A549 (cell line): ENCODE results near the gene DYNC1LI2. TPM values are rescaled to one million over a fixed set of nuclear protein-coding genes. Genes with fewer than 3 reads are reported as not detected.

Experiments
- ATAC-seq, 2 experiments: fragments of 200-7000 bp in 1 of 2; fragments of >200 bp in 1 of 2; cut with Nextera tagmentation in 1 of 2; cut with Tn5 transposase in 1 of 2; 3 replicates each; pipeline versions ENCODE4 v1.8.0 to v1.9.1; 2018 to 2020; ENCODE audit warnings: mild to moderate bottlenecking in 1 of 2, moderate library complexity in 1 of 2
- CTCF ChIA-PET: fragments of 300-600 bp; sonication (Branson Sonifier 250); formaldehyde crosslinking; extraction: SDS; loops from one replicate; lab custom pipeline; 2021; ENCODE audit warnings: antibody characterized with exemption, inconsistent platforms; lab: Yijun Ruan, JAX
- POLR2A ChIA-PET: fragments of 350-600 bp; formaldehyde crosslinking; extraction: SDS; loops from one replicate; lab custom pipeline; 2021; ENCODE audit warnings: antibody characterized with exemption, inconsistent platforms; lab: Yijun Ruan, JAX
- DNase-seq, 2 experiments: peaks; one replicate each; pipeline versions ENCODE4 v3.0.0 to v3.0.0-alpha.2; 2011 to 2016; ENCODE audit warnings: low read depth in 1 of 2, low spot score in 1 of 2
- FAIRE-seq: peaks from 2 replicates; lab custom pipeline; 2011; peaks lifted over from hg19 to GRCh38; lab: Jason Lieb, UNC
- H3K27ac ChIP-seq, 2 experiments: fragments of >200 bp; sonication (Bioruptor Twin); formaldehyde crosslinking; 3 replicates each; pipeline ENCODE4 v1.5.1; 2016 to 2017
- H3K4me1 ChIP-seq: fragments of >200 bp; sonication (Bioruptor Twin); formaldehyde crosslinking; 3 replicates; pipeline ENCODE4 v1.6.1; 2016
- H3K4me2 ChIP-seq: fragments of >200 bp; sonication (Bioruptor Twin); formaldehyde crosslinking; 3 replicates; pipeline ENCODE4 v1.6.1; 2016
- H3K4me3 ChIP-seq: fragments of >200 bp; sonication (Bioruptor Twin); formaldehyde crosslinking; 3 replicates; pipeline ENCODE4 v1.5.1; 2016
- H3K9me3 ChIP-seq: fragments of >200 bp; sonication (Bioruptor Twin); formaldehyde crosslinking; 3 replicates; pipeline ENCODE4 v1.6.1; 2016
- CHD2 ChIP-seq: fragments of 150-350 bp; IDR thresholded peaks from 2 replicates; pipeline ENCODE4 v1.6.1; 2014; ENCODE audit warnings: low read length; ENCODE audit not compliant: partially characterized antibody
- CHD4 ChIP-seq: fragments of 200-600 bp; sonication (generic); IDR thresholded peaks from 2 replicates; pipeline ENCODE4 v1.6.1; 2016; ENCODE audit warnings: antibody characterized with exemption, mild to moderate bottlenecking, borderline replicate concordance
- ELK1 ChIP-seq: fragments of 150-350 bp; IDR thresholded peaks from 2 replicates; pipeline ENCODE4 v1.6.1; 2014; ENCODE audit warnings: low read depth, mild to moderate bottlenecking, low read length
- EP300 ChIP-seq, 2 experiments: fragments of >200 bp; sonication (Bioruptor Twin); formaldehyde crosslinking; IDR thresholded peaks; 2 replicates in 1 of 2; 3 replicates in 1 of 2; pipeline ENCODE4 v1.6.1; 2016 to 2017
- GATA3 ChIP-seq: IDR thresholded peaks from 2 replicates; pipeline ENCODE4 v1.6.1; 2012; ENCODE audit warnings: borderline replicate concordance
- HDAC2 ChIP-seq: fragments of 200-600 bp; sonication (generic); IDR thresholded peaks from 2 replicates; pipeline ENCODE4 v1.6.1; 2016
- HOXA7 ChIP-seq: fragments of 250-450 bp; sonication (Bioruptor Pico); IDR thresholded peaks from 2 replicates; pipeline ENCODE4 v1.5.0; 2020; ENCODE audit warnings: mild to moderate bottlenecking, moderate library complexity
- HOXB13 ChIP-seq: fragments of 250-450 bp; sonication (Bioruptor Pico); IDR thresholded peaks from 2 replicates; pipeline ENCODE4 v1.5.0; 2020; ENCODE audit warnings: low read depth, mild to moderate bottlenecking, moderate library complexity
- JUNB ChIP-seq: fragments of >200 bp; sonication (Bioruptor Twin); formaldehyde crosslinking; IDR thresholded peaks from 2 replicates; pipeline ENCODE4 v1.6.1; 2016
- KDM1A ChIP-seq: fragments of 200-600 bp; sonication (generic); IDR thresholded peaks from 2 replicates; pipeline ENCODE4 v1.6.1; 2016; ENCODE audit warnings: low read depth, mild to moderate bottlenecking
- KDM5A ChIP-seq: fragments of 200-600 bp; sonication (generic); IDR thresholded peaks from 2 replicates; pipeline ENCODE4 v1.6.1; 2016; ENCODE audit warnings: antibody characterized with exemption, mild to moderate bottlenecking
- MYC ChIP-seq: IDR thresholded peaks from 2 replicates; pipeline ENCODE4 v1.6.1; 2012; ENCODE audit warnings: mild to moderate bottlenecking, inconsistent platforms, low read length, improper control_type of control experiment, borderline replicate concordance
- NFE2L2 ChIP-seq: fragments of 150-350 bp; conservative IDR thresholded peaks from 2 replicates; pipeline ENCODE4 v1.6.1; 2014; ENCODE audit warnings: low read length
- NR3C1 ChIP-seq: fragments of >200 bp; sonication (Bioruptor Twin); formaldehyde crosslinking; IDR thresholded peaks from 3 replicates; pipeline ENCODE4 v1.6.1; 2017
- PHF8 ChIP-seq: fragments of 200-600 bp; sonication (generic); IDR thresholded peaks from 2 replicates; pipeline ENCODE4 v1.6.1; 2016; ENCODE audit warnings: low read depth, mild to moderate bottlenecking, antibody characterized with exemption, moderate library complexity, borderline replicate concordance
- POLR2A ChIP-seq: IDR thresholded peaks from 2 replicates; pipeline ENCODE4 v1.6.1; 2012; ENCODE audit warnings: mild to moderate bottlenecking, low read length
- POLR2AphosphoS2 ChIP-seq: conservative IDR thresholded peaks from 2 replicates; pipeline ENCODE4 v1.6.1; 2012; ENCODE audit warnings: low read length, improper control_type of control experiment, inconsistent platforms
- RCOR1 ChIP-seq: fragments of 150-350 bp; IDR thresholded peaks from 2 replicates; pipeline ENCODE4 v1.6.1; 2014; ENCODE audit warnings: antibody characterized with exemption, low read length, low read depth
- REST ChIP-seq: fragments of 200-600 bp; sonication (generic); IDR thresholded peaks from 2 replicates; pipeline ENCODE4 v1.6.1; 2016; ENCODE audit warnings: antibody characterized with exemption, mild to moderate bottlenecking, moderate library complexity
- RFX5 ChIP-seq: fragments of 450-650 bp; IDR thresholded peaks from 2 replicates; pipeline ENCODE4 v1.7.1; 2014; ENCODE audit warnings: antibody characterized with exemption, mild to moderate bottlenecking, moderate library complexity
- RNF2 ChIP-seq: fragments of 200-600 bp; sonication (generic); IDR thresholded peaks from 2 replicates; pipeline ENCODE4 v1.6.1; 2016; ENCODE audit warnings: low read depth, mild to moderate bottlenecking, antibody characterized with exemption, moderate library complexity, borderline replicate concordance
- SMC3 ChIP-seq: fragments of >200 bp; sonication (Bioruptor Twin); formaldehyde crosslinking; IDR thresholded peaks from 3 replicates; pipeline ENCODE4 v1.6.1; 2018; ENCODE audit warnings: inconsistent platforms
- SREBF2 ChIP-seq: fragments of 450-650 bp; IDR thresholded peaks from 2 replicates; pipeline ENCODE4 v1.6.1; 2014; ENCODE audit warnings: mild to moderate bottlenecking, moderate library complexity
- TFCP2L1 ChIP-seq: fragments of 250-450 bp; sonication (Bioruptor Pico); IDR thresholded peaks from 2 replicates; pipeline ENCODE4 v1.5.0; 2021; ENCODE audit warnings: mild to moderate bottlenecking
- TP53 ChIP-seq: fragments of 250-450 bp; sonication (Bioruptor Pico); IDR thresholded peaks from 2 replicates; pipeline ENCODE4 v1.5.0; 2021; ENCODE audit warnings: mild to moderate bottlenecking, moderate library complexity
- USF2 ChIP-seq: fragments of 450-650 bp; IDR thresholded peaks from 2 replicates; pipeline ENCODE4 v1.6.1; 2014; ENCODE audit warnings: antibody characterized with exemption
- ZFP36 ChIP-seq: fragments of 450-650 bp; IDR thresholded peaks from 2 replicates; pipeline ENCODE4 v1.6.1; 2014; ENCODE audit warnings: borderline replicate concordance; ENCODE audit not compliant: partially characterized antibody
- ZNF302 ChIP-seq: fragments of 250-450 bp; sonication (Bioruptor Pico); IDR thresholded peaks from 2 replicates; pipeline ENCODE4 v1.9.0; 2021; ENCODE audit warnings: inconsistent platforms, mild to moderate bottlenecking, moderate library complexity
- WGBS: methylation state at CpG from one replicate; pipeline ENCODE4 v1.1.6; 2017; ENCODE audit errors: missing lambda C conversion rate; 5-methylcytosine and 5-hydroxymethylcytosine counted together
- polyA plus RNA-seq, 4 experiments: library from polyadenylated mRNA; depleted of rRNA in 3 of 4; stranded (reverse); fragments of >200 nt; fragmentation: RNase III in 1 of 4; extraction: RNeasy Plus Mini Kit Qiagen cat#74134 plus additional on column Dnase treatment in 1 of 4; gene quantifications; 2 replicates in 3 of 4; 3 replicates in 1 of 4; pipeline ENCODE4 v1.2.3, GENCODE V29; 2011 to 2017
- TF ChIP-seq, protein P1 (sequence below): IDR thresholded peaks from 2 replicates; pipeline ENCODE4 v1.6.1; 2012; ENCODE audit warnings: low read depth, borderline replicate concordance

DYNC1LI2 gene
- polyA plus RNA-seq, 2 of the 4 experiments (the other 2 are of a cell fraction) = 96.5 to 112 TPM

DNA sequence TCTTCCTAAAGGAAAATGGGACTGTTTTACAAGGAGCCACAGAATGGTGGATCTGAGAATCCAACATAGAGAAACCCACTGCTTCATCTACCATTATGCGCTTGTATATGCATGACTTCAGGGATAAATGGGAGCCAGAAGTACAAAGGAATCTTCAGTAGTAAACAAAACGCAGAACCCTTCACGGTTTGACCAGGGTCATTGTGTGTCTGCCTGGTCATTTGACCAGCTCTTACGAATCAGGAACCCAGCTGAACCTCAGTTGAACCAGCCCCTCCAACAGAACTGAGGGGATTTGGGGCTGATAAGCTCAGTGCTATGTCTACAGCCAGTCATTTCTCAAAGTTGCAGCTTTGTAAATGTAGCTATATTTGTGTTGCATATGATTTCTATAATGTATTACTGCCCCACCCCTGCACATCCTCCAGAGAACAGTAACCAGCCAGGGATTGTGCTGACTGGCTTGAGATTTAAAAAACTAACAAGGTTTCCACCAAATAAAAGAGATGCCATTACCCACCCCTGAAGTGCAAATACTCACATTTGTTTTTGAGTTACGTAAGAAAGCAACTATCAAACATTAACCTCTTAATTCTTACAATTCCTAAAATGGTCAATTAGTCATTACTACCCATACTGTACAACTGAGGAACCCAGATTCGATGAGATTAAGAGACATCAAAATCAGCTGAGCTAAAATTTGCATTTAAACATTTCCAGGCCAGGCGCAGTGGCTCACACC, 61.1 kb downstream of the DYNC1LI2 start:
- Histone ChIP-seq H3K27ac (peak overlapping the region in 1 of 2 experiments; percentile 14; a peak in 1 of 6 replicates), H3K9me3 (no peaks in the 10 kb centered on the region), H3K4me1 (peaks cover 41% of the 10 kb centered on the region), H3K4me2 (peak overlapping the region; percentile 52), H3K4me3 (no peak overlapping the region)
- ChIA-PET POLR2A (no interaction called here), CTCF (interaction anchor here (0.8 to 3.0 kb wide), 6 partner anchors 9 to 140 kb away, joined by 3 to 15 read pairs (median 6); partner anchors contain the start of genes DYNC1LI2 and NAE1)
- DNase-seq = no peak
- WGBS = 55% methylated on average over 7 of the region's 7 CpGs
- TF ChIP-seq KDM5A (no peak), PHF8 (no peak), EP300 (IDR thresholded peaks at IDR 0.05) (no peak), TP53 (CRISPR knock-in tag) (no peak), ELK1 (no peak), RFX5 (no peak), NFE2L2 (no peak), POLR2AphosphoS2 (no peak), HDAC2 (no peak), JUNB (no peak), CHD2 (no peak), USF2 (no peak), KDM1A (no peak), POLR2A (no peak)
- TF ChIP-seq, protein P1, sequence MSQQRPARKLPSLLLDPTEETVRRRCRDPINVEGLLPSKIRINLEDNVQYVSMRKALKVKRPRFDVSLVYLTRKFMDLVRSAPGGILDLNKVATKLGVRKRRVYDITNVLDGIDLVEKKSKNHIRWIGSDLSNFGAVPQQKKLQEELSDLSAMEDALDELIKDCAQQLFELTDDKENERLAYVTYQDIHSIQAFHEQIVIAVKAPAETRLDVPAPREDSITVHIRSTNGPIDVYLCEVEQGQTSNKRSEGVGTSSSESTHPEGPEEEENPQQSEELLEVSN = no peak
- TF ChIP-seq, all 56 proteins: peak for 0
- ATAC-seq (peak in 1 of 2 experiments; percentile 46; a peak in 2 of 6 replicates), FAIRE-seq (no peak)

DNA sequence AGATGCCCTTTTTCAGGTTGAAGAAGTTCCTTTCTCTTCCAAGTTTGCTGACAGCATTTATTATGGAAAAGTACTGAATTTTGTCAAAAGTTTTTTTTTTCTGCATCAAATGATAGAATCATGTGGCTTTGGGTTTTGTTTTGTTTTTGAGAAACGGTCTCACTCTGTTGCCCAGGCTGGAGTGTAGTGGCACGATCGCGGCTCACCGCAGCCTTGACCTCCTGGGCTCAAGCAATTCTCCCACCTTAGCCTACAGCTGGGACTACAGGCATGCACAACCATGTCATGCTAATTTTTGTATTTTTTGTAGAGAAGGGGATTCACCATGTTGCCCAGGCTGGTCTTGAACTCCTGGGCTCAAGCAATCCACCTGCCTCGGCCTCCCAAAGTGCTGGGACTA, 62.1 kb downstream of the DYNC1LI2 start:
- whole genome bisulfite sequencing = 94% methylated on average over 6 of the region's 6 CpGs
- no peaks in the 10 kb centered on the region for H3K9me3 ChIP-seq
- FAIRE-seq (no peak), ATAC-seq (no peak), DNase-seq (no peak)
- H3K4me2 ChIP-seq = no peak overlapping the region
- ChIA-PET CTCF (interaction anchor here (2.6 kb wide), 1 partner anchor 38 kb away, joined by 7 read pairs; no protein-coding TSS in a partner anchor), POLR2A (no interaction called here)
- H3K27ac ChIP-seq = no peak overlapping the region
- H3K4me3 ChIP-seq = no peak overlapping the region
- TF ChIP-seq NR3C1 = no peak
- no peak for TF ChIP-seq HOXA7 (CRISPR knock-in tag)
- TF ChIP-seq TFCP2L1 = no peak
- no peak for TF ChIP-seq PHF8
- TF ChIP-seq KDM1A = no peak
- TF ChIP-seq POLR2AphosphoS2 = no peak
- TF ChIP-seq SMC3 = no peak
- TF ChIP-seq HDAC2 = no peak
- no peak for TF ChIP-seq ZNF302 (CRISPR knock-in tag)
- TF ChIP-seq CHD4 = no peak
- TF ChIP-seq RCOR1 = no peak
- TF ChIP-seq REST = no peak
- no peak for TF ChIP-seq MYC
- no peak for TF ChIP-seq RNF2
- no peak for TF ChIP-seq SREBF2
- TF ChIP-seq HOXB13 (CRISPR knock-in tag) = no peak
- no peak for TF ChIP-seq GATA3
- TF ChIP-seq NFE2L2 = no peak
- no peak for TF ChIP-seq ZFP36
- H3K4me1 ChIP-seq = peaks cover 32% of the 10 kb centered on the region
